GM10248 (cell line): ENCODE results near the gene SRGAP3.

Experiments
- CTCF ChIA-PET: fragments of 300-600 bp; sonication (Branson Sonifier 250); formaldehyde crosslinking; extraction: SDS; loops from one replicate; lab custom pipeline; 2021; ENCODE audit warnings: antibody characterized with exemption; lab: Yijun Ruan, JAX
- POLR2A ChIA-PET: fragments of 350-650 bp; sonication (Branson Sonifier 250); formaldehyde crosslinking; extraction: SDS; loops from one replicate; lab custom pipeline; 2020; ENCODE audit warnings: antibody characterized with exemption; lab: Yijun Ruan, JAX
- DNase-seq: peaks from one replicate; pipeline ENCODE4 v3.0.0; 2012; ENCODE audit errors: extremely low spot score
- CTCF ChIP-seq: IDR thresholded peaks from 2 replicates; pipeline ENCODE4 v1.5.1; 2012; ENCODE audit warnings: mild to moderate bottlenecking, low read depth; ENCODE audit errors: extremely low read depth, missing control alignments, control extremely low read depth

Gene SRGAP3

GRCh38 chr3:8986741-8987140 is 262.7 kb downstream of the SRGAP3 start:
- ChIA-PET POLR2A (interaction anchor here (0.5 to 0.6 kb wide), 2 partner anchors 341 to 412 kb away, joined by 3 to 5 read pairs; no protein-coding TSS in a partner anchor), CTCF (interaction anchor here (1.3 to 5.5 kb wide), 15 partner anchors 11 to 321 kb away, joined by 3 to 90 read pairs (median 7); partner anchors contain the start of gene SRGAP3)
- no peak for DNase-seq
- TF ChIP-seq CTCF: no peak

- CTCF ChIA-PET: interaction anchor here (1.2 to 5.5 kb wide), 8 partner anchors 10 to 322 kb away, joined by 3 to 90 read pairs (median 16); no protein-coding TSS in a partner anchor
- DNase-seq: no peak
- POLR2A ChIA-PET: no interaction called here
- TF ChIP-seq CTCF: no peak
Measured at GRCh38 chr3:8985876-8986275, 263.6 kb downstream of the SRGAP3 start.

GRCh38 chr3:8985411-8985831 is 264.0 kb downstream of the SRGAP3 start:
- ChIA-PET CTCF (interaction anchor here (1.2 to 5.5 kb wide), 4 partner anchors 9 to 318 kb away, joined by 3 to 90 read pairs (median 55); no protein-coding TSS in a partner anchor), POLR2A (no interaction called here)
- TF ChIP-seq CTCF: no peak
- no peak for DNase-seq

GRCh38 chr3:8984526-8984925 is 264.9 kb downstream of the SRGAP3 start:
- ChIA-PET CTCF (interaction anchor here (1.0 to 5.5 kb wide), 3 partner anchors 9 to 319 kb away, joined by 3 to 90 read pairs (median 84); no protein-coding TSS in a partner anchor), POLR2A (no interaction called here)
- no peak for TF ChIP-seq CTCF
- no peak for DNase-seq

DNA sequence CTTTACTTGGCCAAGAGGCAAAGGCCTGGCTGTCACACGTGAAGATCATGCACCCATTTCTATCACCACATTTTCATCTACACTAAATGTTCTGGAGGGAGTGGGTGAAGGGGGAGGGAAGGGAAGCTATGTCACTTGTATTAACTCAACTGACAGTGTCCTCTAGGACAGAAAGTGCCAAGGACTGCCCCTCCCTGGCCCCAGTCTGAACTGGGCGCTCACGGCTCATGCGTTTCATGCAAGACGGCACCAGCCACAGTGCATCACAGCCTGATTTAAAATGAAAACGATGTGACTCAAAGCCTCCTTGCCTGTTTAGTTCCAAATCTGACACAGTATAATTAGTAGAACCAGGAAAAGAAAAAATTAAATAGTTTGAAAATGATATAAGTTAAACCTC is 265.4 kb downstream of the SRGAP3 start:
- DNase-seq: no peak
- TF ChIP-seq CTCF: no peak
- ChIA-PET CTCF (interaction anchor here (1.0 kb wide), 2 partner anchors 9 to 318 kb away, joined by 3 to 5 read pairs; no protein-coding TSS in a partner anchor), POLR2A (no interaction called here)

DNA sequence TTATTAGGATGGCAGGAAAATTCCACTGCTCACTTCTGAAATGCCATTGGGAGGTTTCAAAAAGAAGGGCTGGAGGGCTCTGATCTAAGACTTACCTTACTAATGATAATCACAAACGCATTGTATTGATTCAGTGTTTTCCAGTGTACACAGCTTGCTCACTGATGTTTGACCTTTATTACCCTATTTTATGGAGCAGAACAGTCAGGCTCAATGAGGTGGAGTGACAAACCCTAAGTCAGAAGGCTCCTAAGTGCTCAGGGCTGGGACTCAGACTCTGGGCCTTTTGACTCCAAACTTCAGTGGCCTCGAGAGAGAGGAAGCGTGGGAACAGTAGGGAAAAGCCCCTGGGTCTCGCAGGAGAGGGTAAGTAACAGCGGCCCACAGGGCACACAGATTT is 265.9 kb downstream of the SRGAP3 start:
- no peak for DNase-seq
- ChIA-PET CTCF (interaction anchor here (0.8 to 1.0 kb wide), 3 partner anchors 9 to 318 kb away, joined by 3 to 5 read pairs (median 3); no protein-coding TSS in a partner anchor), POLR2A (no interaction called here)
- TF ChIP-seq CTCF: no peak

GRCh38 chr3:8983026-8983425 is 266.4 kb downstream of the SRGAP3 start:
- POLR2A ChIA-PET: no interaction called here

More at GRCh38 chr3:8983026-8983425, 266.4 kb downstream of the SRGAP3 start:
- CTCF ChIA-PET: interaction anchor here (0.8 to 1.0 kb wide), 2 partner anchors 10 to 319 kb away, joined by 3 to 5 read pairs; no protein-coding TSS in a partner anchor
- DNase-seq: no peak
- no peak for TF ChIP-seq CTCF
